Aorta (tissue), 5 donors: Measurements from ENCODE around the gene PTBP1. TPM values are rescaled to one million over a fixed set of nuclear protein-coding genes. Genes with fewer than 3 reads are reported as not detected.
A peak's percentile ranks its signal among the peaks of the same experiment; 100 is the strongest.

ENCODE experiments used
- ATAC-seq: fragments of 200-7000 bp; cut with Tn5 transposase; one replicate; pipeline ENCODE4 v1.9.1; 2022; ENCODE audit warnings: moderate library complexity; ENCODE audit not compliant: low FRiP score
- DNase-seq, 2 donors: peaks; one replicate each; pipeline ENCODE4 v3.0.0-alpha.2; 2020
- H3K27ac ChIP-seq, 2 donors: one replicate each; pipeline ENCODE4 v1.5.1; 2013; ENCODE audit warnings: low read length in 2 of 2, mild to moderate bottlenecking in 2 of 2, moderate library complexity in 2 of 2, control low read depth in 1 of 2, inconsistent platforms in 1 of 2, low read depth in 1 of 2
- H3K27me3 ChIP-seq, 2 donors: one replicate each; pipeline ENCODE4 v1.6.1; 2013; ENCODE audit warnings: control low read depth in 1 of 2, low read length in 1 of 2, mild to moderate bottlenecking in 1 of 2, moderate library complexity in 1 of 2; ENCODE audit not compliant: insufficient read depth in 2 of 2, control insufficient read depth in 1 of 2
- H3K36me3 ChIP-seq, 2 donors: one replicate each; pipeline ENCODE4 v1.6.1; 2013; ENCODE audit warnings: control low read depth in 1 of 2, low read length in 1 of 2, mild to moderate bottlenecking in 1 of 2; ENCODE audit not compliant: insufficient read depth in 2 of 2, control insufficient read depth in 1 of 2
- H3K4me1 ChIP-seq, 2 donors: one replicate each; pipeline ENCODE4 v1.6.1; 2013; ENCODE audit warnings: low read length in 2 of 2, control low read depth in 1 of 2, mild to moderate bottlenecking in 1 of 2, moderate library complexity in 1 of 2; ENCODE audit not compliant: insufficient read depth in 2 of 2, control insufficient read depth in 1 of 2
- H3K4me3 ChIP-seq, 2 donors: one replicate each; pipeline ENCODE4 v1.5.1; 2013; ENCODE audit warnings: low read length in 2 of 2, control low read depth in 1 of 2, mild to moderate bottlenecking in 1 of 2
- H3K9me3 ChIP-seq: one replicate; pipeline ENCODE4 v1.6.1; 2013; ENCODE audit warnings: mild to moderate bottlenecking, low read length; ENCODE audit not compliant: control insufficient read depth
- WGBS, 2 donors: extraction: QIAGEN DNeasy Blood & Tissue Kit; methylation state at CpG; one replicate each; pipeline ENCODE4 v1.1.7; 2013; 5-methylcytosine and 5-hydroxymethylcytosine counted together
- intact Hi-C, 2 donors: fragments of 100-400 bp; cut with DNase I; formaldehyde crosslinking; loops; one replicate each; pipeline versions ENCODE4 v1.14.2 to v1.15.0; 2022
- polyA plus RNA-seq, 2 donors: library from polyadenylated mRNA; stranded (reverse); fragments of 200-250 nt; gene quantifications; one replicate each; pipeline ENCODE4 v1.2.3, GENCODE V29; 2013
- total RNA-seq, 2 donors: library from RNA; stranded (reverse); fragmentation: NEBNext Ultra II Directional; extraction: Animal tissue kit (Norgen Biotek cat#: 25700); gene quantifications; one replicate each; pipeline ENCODE4 v1.2.1, GENCODE V29; 2021
- donor health status: healthy with polysubstance abuse.
- donor health status: Bipolar disorder and iron deficiency.
- donor health status: DM: no; HTN: no; CAD: no.
- donor health status: DM: no; HTN: no; CAD: no.
- donor health status: DM: yes; HTN: yes; CAD: no.

Gene PTBP1
- total and polyA plus RNA-seq, 4 donors = 46.7 to 218 (median 141) TPM

DNA sequence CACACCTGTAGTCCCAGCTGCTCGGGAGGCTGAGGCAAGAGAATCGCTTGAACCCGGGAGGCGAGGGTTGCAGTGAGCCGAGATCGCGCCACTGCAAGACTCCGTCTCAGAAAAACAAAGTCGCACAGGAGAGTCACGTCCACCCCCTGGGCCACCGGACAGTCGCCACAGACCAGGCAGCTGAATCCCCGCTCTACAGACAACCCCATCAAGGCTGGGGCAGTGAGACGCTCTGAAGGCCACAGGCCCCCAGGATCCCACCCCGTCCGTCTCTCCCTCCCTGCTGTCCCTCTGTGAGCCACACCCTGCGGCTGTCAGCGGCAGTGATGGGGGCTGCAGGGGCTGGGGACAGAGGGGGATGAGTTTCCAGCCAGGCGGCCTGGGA, 15.5 kb upstream of the PTBP1 start:
- ATAC-seq (no peak), DNase-seq (no peak)
- intact Hi-C loops = no loop called here
- WGBS, 2 donors = 95 to 97% methylated on average over 18 to 19 of the region's 19 CpGs
- Histone ChIP-seq H3K4me1 (no peaks in the 10 kb centered on the region), H3K4me3 (no peak overlapping the region), H3K9me3 (no peaks in the 10 kb centered on the region), H3K36me3 (no peaks in the 10 kb centered on the region), H3K27ac (no peak overlapping the region), H3K27me3 (no peaks in the 10 kb centered on the region)

DNA sequence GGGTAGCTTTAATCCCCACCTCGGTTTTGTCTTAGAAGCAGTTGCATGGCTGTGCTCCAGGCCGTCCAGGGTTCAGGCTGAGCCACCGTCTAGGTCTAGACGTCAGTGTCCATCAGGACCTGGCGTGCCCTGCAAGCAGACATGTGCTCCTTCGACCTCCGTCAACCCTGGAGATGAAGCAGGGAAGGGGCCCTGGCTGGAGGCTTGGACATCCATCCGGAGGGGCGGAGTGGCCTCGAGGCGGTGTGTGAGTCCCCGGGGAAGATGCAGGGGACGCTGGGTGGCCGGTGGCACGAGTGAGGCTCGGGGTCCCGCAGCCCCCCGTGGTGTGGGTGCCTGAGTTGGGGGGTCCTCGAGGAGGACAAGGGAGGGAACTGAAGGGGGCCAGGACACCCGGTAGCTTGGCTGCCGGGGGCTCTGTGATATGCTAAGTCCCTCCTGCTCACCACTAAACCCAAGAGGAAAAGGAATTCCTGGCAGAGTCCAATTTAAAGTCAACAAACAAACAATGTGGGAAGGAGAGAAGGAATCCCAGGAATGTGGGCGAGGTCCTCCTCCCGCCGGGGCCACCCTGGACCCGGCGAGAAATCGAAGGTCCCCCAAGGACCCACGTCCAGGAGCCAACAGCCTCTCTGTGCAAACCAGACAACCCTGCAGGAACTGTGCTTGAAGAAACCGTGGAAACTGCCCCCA, 14.9 kb upstream of the PTBP1 start:
- DNase-seq (no peak), ATAC-seq (peak; percentile 57)
- Histone ChIP-seq H3K27me3 (no peaks in the 10 kb centered on the region), H3K36me3 (no peaks in the 10 kb centered on the region), H3K4me1 (no peaks in the 10 kb centered on the region), H3K9me3 (no peaks in the 10 kb centered on the region), H3K4me3 (no peak overlapping the region), H3K27ac (no peak overlapping the region)
- intact Hi-C loops = no loop called here
- WGBS, 2 donors = 13 to 15% methylated on average over 29 of the region's 29 CpGs

DNA sequence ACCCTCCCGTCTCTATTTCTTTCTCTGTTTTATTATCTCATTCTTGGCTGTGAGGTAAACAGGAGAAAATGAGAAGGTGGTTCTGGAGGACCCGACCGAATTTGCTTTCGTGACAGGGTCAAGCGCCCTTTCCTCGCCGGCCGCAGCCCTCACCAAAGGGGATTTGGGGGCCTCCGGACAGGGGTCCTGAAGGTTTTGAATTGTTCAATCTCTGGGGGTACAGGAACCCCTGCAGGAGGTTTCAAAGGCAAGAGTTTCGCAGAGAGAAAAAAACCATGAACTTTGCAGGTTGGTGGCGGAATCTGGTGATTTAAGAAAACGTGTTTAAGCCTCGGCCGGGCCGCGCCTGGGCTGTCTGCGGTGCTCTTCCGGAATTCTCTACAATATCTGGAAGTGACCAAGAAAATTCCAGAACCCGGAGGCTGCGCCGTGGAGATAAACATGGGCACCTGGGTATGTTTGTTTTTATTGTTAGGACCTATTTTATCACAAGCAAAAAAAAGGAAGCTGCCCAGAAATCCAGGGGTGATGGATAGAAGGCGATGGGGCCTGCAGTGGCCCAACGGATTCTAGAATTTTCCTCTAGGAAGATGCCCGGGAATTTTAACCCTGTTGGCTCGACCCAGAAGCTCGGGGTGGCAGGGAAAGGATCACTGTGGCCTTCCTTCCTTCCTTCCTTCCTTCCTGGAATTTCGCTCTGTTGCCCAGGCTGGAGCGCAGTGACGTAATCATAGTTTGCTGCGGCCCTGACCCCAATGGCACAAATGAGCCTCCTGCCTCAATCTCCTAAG, 14.2 kb upstream of the PTBP1 start:
- 78 to 83% methylated on average over 30 of the region's 30 CpGs for WGBS, 2 donors
- no peaks in the 10 kb centered on the region for H3K9me3 ChIP-seq
- no peaks in the 10 kb centered on the region for H3K27me3 ChIP-seq
- intact Hi-C loops = no loop called here
- no peak overlapping the region for H3K4me3 ChIP-seq
- ATAC-seq = no peak
- no peaks in the 10 kb centered on the region for H3K36me3 ChIP-seq
- H3K4me1 ChIP-seq = no peaks in the 10 kb centered on the region
- no peak for DNase-seq
- H3K27ac ChIP-seq = no peak overlapping the region

DNA sequence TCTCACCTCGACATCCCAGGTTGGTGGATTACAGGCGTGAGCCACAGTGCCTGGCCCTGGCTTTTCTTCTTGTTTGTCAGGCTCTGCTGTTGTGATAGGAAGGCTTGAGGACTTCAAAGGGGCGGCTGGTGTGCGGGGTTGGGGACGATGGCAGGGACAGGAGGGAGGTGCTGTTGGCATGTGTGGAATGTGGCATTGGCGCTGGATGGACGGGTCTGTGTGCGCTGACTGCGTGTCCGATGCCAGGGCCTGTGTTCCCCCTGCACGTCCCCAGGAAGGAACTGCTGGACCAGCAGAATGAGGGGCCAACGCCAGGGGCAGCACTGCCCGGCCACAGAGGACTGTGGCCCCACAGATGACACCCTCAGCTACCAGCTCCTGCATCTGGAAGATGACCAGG, 12.7 kb upstream of the PTBP1 start:
- no peak overlapping the region for H3K4me3 ChIP-seq
- ATAC-seq = no peak
- H3K27ac ChIP-seq = no peak overlapping the region
- WGBS, 2 donors = 34 to 51% methylated on average over 12 to 13 of the region's 13 CpGs
- H3K36me3 ChIP-seq = no peaks in the 10 kb centered on the region
- intact Hi-C loops = no loop called here
- no peaks in the 10 kb centered on the region for H3K27me3 ChIP-seq
- no peak for DNase-seq
- no peaks in the 10 kb centered on the region for H3K4me1 ChIP-seq
- no peaks in the 10 kb centered on the region for H3K9me3 ChIP-seq

DNA sequence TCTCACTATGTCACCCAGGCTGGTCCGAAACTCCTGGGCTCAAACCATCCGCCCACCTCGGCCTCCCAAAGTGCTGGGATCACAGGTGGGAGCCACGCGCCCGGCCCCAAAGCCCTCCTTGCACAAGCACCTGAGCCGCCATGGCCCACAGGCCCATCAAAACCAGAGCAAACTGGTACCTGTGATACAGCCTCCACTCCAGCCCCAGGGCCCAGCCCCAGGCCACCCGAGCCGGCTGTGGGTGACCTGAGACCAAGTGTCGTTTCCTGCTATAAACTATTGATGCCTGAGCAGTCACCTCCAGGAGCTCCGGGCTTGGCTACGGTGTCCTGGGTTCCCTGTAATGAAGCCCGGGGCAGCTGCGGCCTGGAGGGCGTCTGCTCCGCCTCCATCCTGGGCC, 9.7 kb upstream of the PTBP1 start:
- no peaks in the 10 kb centered on the region for H3K36me3 ChIP-seq
- no peak overlapping the region for H3K27ac ChIP-seq
- no peaks in the 10 kb centered on the region for H3K27me3 ChIP-seq
- WGBS, 2 donors = 93 to 94% methylated on average over 16 of the region's 16 CpGs
- DNase-seq = no peak
- no peak overlapping the region for H3K4me3 ChIP-seq
- no peak for ATAC-seq
- intact Hi-C loops = no loop called here
- H3K4me1 ChIP-seq = no peaks in the 10 kb centered on the region
- no peaks in the 10 kb centered on the region for H3K9me3 ChIP-seq

DNA sequence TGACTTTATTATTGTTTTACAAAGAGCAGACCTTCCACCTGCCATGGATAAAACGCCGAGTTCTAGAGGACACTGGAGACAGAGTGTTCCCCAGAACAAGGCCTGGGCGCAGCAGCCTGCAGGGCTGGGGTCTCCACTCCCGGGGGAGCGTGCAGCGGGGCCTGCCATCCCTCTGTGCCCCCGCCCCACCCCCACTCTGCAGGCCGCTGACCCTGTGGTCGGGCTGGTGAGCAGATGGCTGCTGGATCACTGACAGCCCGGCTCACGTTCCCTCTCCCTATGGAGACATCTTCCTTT, 8.6 kb upstream of the PTBP1 start:
- H3K27me3 ChIP-seq = no peaks in the 10 kb centered on the region
- intact Hi-C loops = no loop called here
- no peak overlapping the region for H3K27ac ChIP-seq
- ATAC-seq = peak; percentile 6
- H3K36me3 ChIP-seq = no peaks in the 10 kb centered on the region
- no peak overlapping the region for H3K4me3 ChIP-seq
- no peaks in the 10 kb centered on the region for H3K4me1 ChIP-seq
- H3K9me3 ChIP-seq = no peaks in the 10 kb centered on the region
- 82 to 84% methylated on average over 11 of the region's 11 CpGs for WGBS, 2 donors
- DNase-seq = no peak

DNA sequence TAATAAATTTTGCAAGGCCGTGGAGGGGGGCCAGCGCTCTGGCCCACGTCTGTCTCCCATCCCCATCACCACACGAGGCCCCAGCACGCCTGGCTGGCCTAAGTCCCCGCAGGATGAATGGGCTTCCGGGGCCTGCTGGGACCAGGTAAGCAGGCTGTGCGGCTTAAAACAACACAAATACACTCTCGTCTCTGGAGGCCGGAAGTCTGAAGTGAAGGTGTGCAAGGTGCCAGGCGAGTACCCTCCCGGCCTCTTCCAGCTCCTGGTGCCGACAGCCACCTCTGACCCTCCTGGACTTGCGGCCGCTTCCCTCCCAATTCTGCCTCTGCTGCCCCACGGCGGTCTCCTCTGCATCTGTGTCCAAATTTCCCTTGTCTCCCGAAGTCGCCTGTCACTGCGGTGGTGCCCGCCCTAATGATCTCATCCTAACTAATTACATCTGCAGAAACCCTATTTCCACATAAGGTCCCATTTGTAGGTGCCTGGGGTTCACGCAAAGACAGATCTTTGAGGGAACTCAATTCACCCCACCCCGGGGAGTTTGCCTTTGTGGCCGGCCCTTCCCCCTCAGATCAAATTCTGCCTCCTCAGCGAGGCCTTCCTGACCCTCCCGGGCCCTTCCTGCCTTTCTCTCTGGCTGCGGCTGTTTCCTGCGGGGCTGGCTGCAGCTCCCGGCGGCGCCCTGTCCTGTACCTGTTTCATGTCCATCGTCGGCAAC, 8.1 kb upstream of the PTBP1 start:
- Histone ChIP-seq H3K36me3 (no peaks in the 10 kb centered on the region), H3K9me3 (no peaks in the 10 kb centered on the region), H3K4me3 (no peak overlapping the region), H3K27ac (no peak overlapping the region), H3K27me3 (no peaks in the 10 kb centered on the region), H3K4me1 (no peaks in the 10 kb centered on the region)
- DNase-seq = peak in 1 of 2 donors; percentile 59
- WGBS, 2 donors = 78 to 79% methylated on average over 33 of the region's 33 CpGs
- intact Hi-C loops = no loop called here
- peak; percentile 39 for ATAC-seq

DNA sequence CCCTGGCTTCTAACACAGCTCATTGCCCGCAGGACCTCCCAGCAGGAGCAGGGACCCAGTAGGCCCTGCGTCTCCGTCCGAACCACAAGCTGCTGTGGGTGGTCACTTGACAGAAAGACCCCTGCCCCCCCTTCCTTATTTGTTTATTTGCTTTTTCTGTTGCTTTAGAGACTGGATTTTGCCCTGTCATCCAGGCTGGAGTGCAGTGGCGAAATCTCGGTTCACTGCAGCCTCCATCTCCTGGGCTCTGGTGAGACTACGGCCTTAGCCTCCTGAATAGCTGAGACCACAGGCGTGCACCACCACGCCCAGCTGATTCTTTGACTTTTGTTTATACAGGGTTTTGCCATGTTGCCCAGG, 7.6 kb upstream of the PTBP1 start:
- H3K4me1 ChIP-seq = no peaks in the 10 kb centered on the region
- no peaks in the 10 kb centered on the region for H3K9me3 ChIP-seq
- intact Hi-C loops = no loop called here
- no peak overlapping the region for H3K27ac ChIP-seq
- WGBS, 2 donors = 96% methylated on average over 9 of the region's 9 CpGs
- H3K36me3 ChIP-seq = no peaks in the 10 kb centered on the region
- no peak overlapping the region for H3K4me3 ChIP-seq
- H3K27me3 ChIP-seq = no peaks in the 10 kb centered on the region
- no peak for ATAC-seq
- DNase-seq = no peak
